GM18508 (cell line): ENCODE measurements around the gene SPRR1A.
"Not testable (repeated sequence)": the region's sequence is repeated elsewhere in the genome, so short reads cannot be mapped to it uniquely, and the experiment has no call there.

Experiments used
- ATAC-seq: cut with Tn5 transposase; IDR thresholded peaks from one replicate; pipeline ENCODE4 v1.9.1; 2021; ENCODE audit warnings: moderate number of reproducible peaks; ENCODE audit not compliant: insufficient read depth, unreplicated experiment

Gene SPRR1A

GRCh38 chr1:152970495-152970894, 13.4 kb upstream of the SPRR1A start, which contains the start of gene SPRR4:
Gene SPRR4, plus strand, starts transcription at chr1:152970648. Its CDS starts 1,243 bp downstream, at chr1:152971891.
- no peak for ATAC-seq

GRCh38 chr1:152972196-152972886, 11.5 kb upstream of the SPRR1A start:
- ATAC-seq = no peak

- ATAC-seq = no peak
Measured at GRCh38 chr1:152976688-152977087, 7.2 kb upstream of the SPRR1A start.

- ATAC-seq = no peak
Measured at GRCh38 chr1:152977614-152978013, 6.3 kb upstream of the SPRR1A start.

GRCh38 chr1:152980676-152981075, 3.2 kb upstream of the SPRR1A start:
- no peak for ATAC-seq

- no peak for ATAC-seq
Measured at GRCh38 chr1:152981146-152981871, 2.6 kb upstream of the SPRR1A start.

GRCh38 chr1:152982076-152982475, 1.8 kb upstream of the SPRR1A start:
- ATAC-seq = no peak

- no peak for ATAC-seq
Measured at GRCh38 chr1:152983234-152983633, 647 bp upstream of the SPRR1A start.

- no peak for ATAC-seq
Measured at GRCh38 chr1:152986578-152986977, 2.7 kb downstream of the SPRR1A start.

GRCh38 chr1:152993186-152993585, 9.3 kb downstream of the SPRR1A start:
- no peak for ATAC-seq

GRCh38 chr1:152995842-152996241, 12.0 kb downstream of the SPRR1A start:
- no peak for ATAC-seq

- no peak for ATAC-seq
Measured at GRCh38 chr1:152996633-152997400, 12.9 kb downstream of the SPRR1A start.

GRCh38 chr1:152997901-152998300, 14.0 kb downstream of the SPRR1A start:
- no peak for ATAC-seq

GRCh38 chr1:152998476-152998875, 14.6 kb downstream of the SPRR1A start:
- ATAC-seq = no peak

GRCh38 chr1:152999818-153000217, 15.9 kb downstream of the SPRR1A start:
- ATAC-seq = no peak

GRCh38 chr1:153000294-153000693, 16.4 kb downstream of the SPRR1A start:
- no peak for ATAC-seq

- ATAC-seq = no peak
Measured at GRCh38 chr1:153001382-153001781, 17.5 kb downstream of the SPRR1A start, which contains the start of gene SPRR3. Gene SPRR3, plus strand, starts transcription at chr1:153001749. Its CDS starts 1,272 bp downstream, at chr1:153003021.

- not testable (repeated sequence) for ATAC-seq
Measured at GRCh38 chr1:153011235-153011758, 27.4 kb downstream of the SPRR1A start.

- ATAC-seq = not testable (repeated sequence)
Measured at GRCh38 chr1:153021829-153022228, 37.9 kb downstream of the SPRR1A start.

GRCh38 chr1:153022340-153022739, 38.5 kb downstream of the SPRR1A start:
- not testable (repeated sequence) for ATAC-seq

- ATAC-seq = no peak
Measured at GRCh38 chr1:153023109-153023508, 39.2 kb downstream of the SPRR1A start.
